GM21825 (cell line): ENCODE results near the gene NIPAL3.
A peak's percentile ranks its signal among the peaks of the same experiment; 100 is the strongest.
"Not testable (repeated sequence)": the region's sequence is repeated elsewhere in the genome, so short reads cannot be mapped to it uniquely, and the experiment has no call there.

ENCODE experiments used
- ATAC-seq: cut with Tn5 transposase; IDR thresholded peaks from one replicate; pipeline ENCODE4 v1.9.1; 2021; ENCODE audit warnings: mild to moderate bottlenecking, moderate library complexity; ENCODE audit not compliant: unreplicated experiment

Gene NIPAL3

GRCh38 chr1:24486331-24487065, 70.9 kb downstream of the NIPAL3 start:
- ATAC-seq, result no peak

DNA sequence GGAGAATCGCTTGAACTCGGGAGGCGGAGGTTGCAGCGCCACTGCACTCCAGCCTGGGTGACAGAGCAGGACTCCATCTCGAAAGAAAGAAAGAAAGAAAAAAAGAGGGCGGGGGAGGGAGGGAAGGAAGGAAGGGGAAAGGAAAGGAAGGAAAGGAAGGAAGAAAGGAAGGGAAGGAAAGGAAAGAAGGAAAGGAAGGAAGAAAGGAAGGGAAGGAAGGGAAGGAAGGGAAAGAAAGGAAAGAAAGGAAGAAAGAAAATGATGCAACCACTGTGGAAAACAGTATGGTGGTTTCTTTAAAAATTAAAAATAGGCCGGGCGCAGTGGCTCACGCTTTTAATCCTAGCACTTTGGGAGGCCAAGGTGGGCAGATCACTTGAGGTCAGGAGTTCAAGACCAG, 71.9 kb downstream of the NIPAL3 start:
- ATAC-seq, result no peak

DNA sequence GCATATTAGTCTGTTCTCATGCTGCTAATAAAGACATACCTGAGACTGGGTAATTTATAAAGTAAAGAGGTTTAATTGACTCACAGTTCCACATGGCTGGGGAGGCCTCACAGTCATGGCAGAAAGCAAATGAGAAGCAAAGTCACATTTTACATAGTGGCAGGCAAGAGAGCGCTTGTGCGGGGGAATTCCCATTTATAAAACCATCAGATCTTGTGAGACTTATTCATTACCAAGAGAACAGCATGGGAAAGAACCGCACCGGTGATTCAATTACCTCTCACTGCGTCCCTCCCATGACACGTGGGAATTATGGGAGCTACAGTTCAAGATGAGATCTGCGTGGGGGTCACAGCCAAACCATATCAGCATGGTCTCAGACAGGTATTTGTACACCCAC, 72.6 kb downstream of the NIPAL3 start:
- not testable (repeated sequence) for ATAC-seq

DNA sequence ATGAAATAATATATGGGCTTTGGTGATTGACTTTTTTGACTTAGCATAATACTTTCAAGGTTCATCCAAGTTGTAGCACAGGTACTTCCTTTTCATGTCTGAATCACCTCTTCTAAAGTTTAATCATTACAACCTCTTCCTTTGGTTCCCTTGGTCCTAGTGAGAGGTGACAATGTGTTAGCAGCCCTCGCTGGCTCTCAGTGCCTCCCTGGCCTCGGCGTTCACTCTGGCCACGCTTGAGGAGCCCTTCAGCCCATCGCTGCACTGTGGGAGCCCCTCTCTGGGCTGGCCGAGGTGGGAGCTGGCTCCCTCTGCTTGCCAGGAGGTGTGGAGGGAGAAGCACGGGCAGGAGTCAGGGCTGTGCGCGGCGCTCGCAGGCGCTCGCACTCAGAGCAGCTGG, 74.1 kb downstream of the NIPAL3 start:
- no peak for ATAC-seq

DNA sequence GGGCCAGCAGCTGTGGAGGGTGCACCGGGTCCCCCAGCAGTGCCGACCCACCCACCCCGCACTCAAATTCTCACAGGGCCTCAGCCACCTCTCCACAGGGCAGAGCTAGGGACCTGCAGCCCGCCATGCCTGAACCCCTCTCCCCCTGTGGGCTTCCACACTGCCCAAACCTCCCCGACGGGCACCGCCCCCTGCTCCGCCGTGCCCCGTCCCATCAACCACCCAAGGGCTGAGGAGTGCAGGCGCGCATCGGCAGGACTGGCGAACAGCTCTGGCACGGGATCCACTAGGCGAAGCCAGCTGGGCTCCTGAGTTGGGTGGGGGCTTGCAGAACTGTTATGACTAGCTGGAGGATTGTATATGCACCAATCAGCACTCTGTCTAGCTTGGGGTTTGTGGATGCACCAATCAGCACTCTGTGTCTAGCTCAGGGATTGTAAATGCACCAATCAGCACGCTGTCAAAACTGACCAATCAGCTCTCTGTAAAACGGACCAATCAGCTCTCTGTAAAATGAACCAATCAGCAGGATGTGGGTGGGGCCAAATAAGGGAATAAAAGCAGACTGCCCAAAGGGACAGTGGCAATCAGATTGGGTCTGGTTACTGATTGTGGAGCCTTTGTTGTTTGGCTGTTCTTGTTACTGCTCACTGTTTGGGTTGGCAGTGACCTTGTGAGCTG, 74.6 kb downstream of the NIPAL3 start:
- ATAC-seq, result no peak

DNA sequence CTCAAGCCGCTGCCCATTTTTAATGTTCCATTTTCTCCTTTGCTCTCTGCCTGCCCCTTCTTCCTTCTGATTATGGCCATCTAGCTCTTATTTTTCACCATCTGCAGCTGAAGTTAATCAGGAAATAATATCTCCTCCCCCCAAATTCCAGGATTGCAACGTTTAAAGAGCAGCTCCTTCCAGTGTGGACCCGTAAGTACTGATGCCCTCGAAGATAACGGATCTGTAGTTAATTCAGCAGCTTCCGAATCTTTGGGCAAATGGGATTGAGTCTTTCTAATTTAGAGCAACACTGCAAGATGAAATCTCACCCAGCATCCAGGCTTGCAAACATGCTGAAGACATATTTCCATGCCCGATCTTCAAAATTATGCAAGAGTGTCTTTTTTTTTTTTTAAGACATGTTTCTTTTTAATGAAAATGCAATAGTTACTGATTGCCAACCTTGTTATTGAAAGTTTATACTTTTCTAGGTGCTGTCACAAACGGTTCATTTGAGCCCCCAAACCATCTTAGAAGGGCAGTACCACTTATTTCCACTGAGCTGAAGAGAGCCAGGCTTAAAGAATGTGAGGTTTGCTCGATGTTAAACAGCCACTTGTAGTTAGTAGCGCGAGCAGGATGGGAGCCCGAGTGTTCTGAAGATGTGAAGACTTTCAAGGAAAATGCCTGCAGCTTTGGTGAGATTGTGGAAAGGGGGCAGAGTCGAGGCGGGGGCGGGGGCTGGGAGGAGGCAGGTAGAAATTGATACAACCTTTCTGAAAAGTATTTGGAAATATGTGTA, 76.2 kb downstream of the NIPAL3 start:
- ATAC-seq, result no peak

- not testable (repeated sequence) for ATAC-seq
Measured at GRCh38 chr1:24492935-24493334, 77.3 kb downstream of the NIPAL3 start.

DNA sequence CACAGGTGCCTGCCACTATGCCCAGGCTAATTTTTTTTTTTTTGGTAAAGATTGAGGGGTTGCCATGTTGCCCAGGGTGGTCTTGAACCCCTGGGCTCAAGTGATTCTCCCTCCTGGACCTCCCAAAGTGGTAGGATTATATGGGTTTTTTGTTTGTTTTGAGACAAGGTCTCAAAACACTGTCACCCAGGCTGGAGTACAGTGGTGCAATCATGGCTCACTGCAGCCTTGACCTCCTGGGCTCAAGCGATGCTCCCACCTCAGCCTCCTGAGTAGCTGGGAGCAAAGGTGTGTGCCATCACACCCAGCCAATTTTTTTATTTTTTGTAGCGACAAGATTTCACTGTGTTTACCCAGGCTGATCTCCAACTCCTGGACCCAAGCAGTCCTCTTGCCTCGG, 78.2 kb downstream of the NIPAL3 start:
- ATAC-seq, result no peak

- ATAC-seq, result no peak
Measured at GRCh38 chr1:24498589-24498988, 83.0 kb downstream of the NIPAL3 start.

DNA sequence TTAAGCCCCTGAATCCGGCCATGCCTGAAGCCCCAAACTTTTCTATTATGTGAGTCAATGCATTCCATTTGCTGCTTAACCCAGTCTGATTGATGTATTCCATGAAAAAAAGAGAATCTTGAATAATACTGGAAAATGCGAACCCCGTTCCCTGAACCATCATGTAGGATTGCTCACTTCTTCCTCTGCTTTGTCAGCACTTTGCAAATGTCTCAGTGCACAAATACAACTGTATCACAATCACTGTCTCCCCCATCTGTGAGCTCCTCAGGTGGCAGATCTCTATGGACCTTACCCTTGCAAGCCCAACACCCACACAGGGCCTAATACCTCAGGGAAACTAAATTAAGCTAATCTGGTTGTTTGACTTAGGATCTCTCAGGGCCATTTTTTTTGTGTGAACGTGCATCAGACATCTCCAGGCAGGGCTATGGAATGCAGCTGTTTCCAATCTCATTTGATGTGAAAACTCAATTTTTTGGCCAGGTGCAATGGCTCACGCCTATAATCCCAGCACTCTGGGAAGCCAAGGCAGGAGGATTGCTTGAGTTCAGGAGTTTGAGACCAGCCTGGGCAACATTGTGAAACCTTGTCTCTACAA, 84.9 kb downstream of the NIPAL3 start:
- no peak for ATAC-seq

- no peak for ATAC-seq
Measured at GRCh38 chr1:24501371-24502064, 85.9 kb downstream of the NIPAL3 start.

GRCh38 chr1:24502065-24502708, 86.6 kb downstream of the NIPAL3 start:
- ATAC-seq, result no peak

- peak; percentile 81 for ATAC-seq
Measured at GRCh38 chr1:24502709-24503058, 87.1 kb downstream of the NIPAL3 start, which contains the start of gene RCAN3. RCAN3 (plus strand) TSS chr1:24502836; CDS start chr1:24514373, 11,537 bp downstream.

DNA sequence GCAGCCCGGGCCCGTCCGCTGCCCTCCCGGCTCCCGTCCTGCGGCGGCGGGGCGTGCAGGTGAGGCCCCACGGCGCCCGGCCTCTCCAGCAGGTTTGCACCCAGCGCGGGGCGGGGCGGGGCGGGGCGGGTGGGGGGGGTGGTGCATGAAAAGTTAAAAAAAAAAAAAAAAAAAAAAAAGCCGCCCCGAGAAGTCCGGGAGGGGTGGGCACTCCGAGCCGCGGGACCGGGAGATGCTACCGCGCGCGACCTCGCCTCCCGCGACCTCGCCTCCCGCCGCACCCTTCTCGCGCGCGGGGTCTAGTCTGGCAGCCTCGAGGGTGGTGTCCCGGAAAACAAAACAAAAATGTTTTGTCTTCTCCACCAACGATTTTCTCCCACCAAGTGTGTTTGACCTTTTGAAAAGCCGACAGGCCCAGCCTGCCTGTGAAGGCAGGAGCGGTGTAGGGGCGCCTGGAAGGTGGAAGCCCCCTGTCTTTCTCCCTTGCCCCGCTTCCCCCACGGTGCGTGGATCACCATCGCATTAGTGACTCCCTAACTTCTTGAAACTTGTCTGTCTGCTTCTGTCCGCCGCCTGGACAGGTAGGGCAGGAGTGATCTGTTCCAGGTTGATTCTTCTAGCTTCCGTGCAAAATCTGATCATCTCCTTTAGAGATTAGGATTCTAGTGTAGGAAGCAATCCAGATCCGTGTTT, 87.6 kb downstream of the NIPAL3 start:
- ATAC-seq, result no peak

DNA sequence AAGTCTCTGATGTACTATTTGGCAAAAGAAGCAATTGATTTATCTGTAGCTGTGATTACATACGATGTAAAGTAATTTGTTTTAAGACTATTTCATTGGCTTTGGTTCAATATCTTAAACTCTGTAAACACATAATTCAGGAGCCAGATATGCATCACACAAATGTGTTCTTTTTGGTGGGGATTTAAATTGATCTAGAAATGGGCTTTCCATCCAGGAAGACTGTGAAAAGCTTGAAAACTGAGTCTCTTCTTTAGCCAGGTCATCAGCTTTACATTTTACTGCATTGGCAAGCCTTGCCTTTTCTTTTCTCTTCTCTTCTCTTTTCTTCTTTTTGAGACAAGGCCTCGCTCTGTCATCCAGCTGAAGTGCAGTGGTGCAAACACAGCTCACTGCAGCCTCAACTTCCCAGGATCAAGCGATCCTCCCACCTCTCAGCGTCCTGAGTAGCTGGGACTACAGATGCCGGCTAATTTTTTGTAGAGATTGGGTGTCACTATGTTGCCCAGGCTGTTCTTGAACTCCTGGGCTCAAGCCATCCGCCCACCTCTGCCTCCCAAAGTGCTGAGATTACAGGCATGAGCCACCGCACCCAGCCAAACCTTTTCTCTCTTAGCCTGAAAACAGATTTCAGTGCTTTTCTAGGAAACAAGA, 88.4 kb downstream of the NIPAL3 start:
- ATAC-seq, result no peak

DNA sequence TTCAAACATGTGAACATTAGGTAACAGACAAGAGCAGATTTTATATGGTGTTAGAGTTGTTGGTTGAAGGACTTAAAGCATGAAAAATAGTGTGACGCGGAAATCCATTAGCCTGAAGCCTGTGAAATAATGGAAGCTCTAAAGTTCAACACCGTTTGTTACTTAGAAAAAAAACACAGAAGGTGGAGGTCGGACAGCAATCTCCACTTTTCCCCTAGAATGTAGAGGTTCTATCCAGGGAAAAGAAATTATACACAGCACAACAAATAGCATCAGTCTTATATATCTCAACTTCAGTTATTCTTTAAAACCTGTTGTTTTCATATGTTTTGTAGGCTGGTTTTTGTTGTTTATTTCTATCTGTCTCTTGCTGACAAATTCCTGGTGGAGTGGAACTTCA, 89.0 kb downstream of the NIPAL3 start:
- no peak for ATAC-seq

DNA sequence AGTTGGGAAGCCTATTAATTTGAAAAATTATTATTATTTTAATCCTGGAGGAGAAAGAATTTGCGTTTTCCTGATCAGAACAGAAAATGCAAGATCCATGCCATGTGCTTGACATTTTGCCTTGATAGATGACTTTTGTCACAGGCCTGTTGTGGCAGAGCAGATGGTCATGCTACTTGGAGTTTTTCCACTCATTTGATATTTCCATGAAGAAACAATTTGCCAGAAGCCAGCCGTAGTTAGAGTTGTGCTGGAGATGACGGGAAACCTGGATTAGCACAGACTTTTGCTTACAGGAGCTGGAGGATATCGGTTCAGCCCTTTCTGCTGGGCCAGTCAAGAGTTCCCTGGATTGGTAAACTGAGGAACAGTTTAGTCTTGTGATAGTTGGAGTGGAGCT, 90.2 kb downstream of the NIPAL3 start:
- ATAC-seq, result no peak

DNA sequence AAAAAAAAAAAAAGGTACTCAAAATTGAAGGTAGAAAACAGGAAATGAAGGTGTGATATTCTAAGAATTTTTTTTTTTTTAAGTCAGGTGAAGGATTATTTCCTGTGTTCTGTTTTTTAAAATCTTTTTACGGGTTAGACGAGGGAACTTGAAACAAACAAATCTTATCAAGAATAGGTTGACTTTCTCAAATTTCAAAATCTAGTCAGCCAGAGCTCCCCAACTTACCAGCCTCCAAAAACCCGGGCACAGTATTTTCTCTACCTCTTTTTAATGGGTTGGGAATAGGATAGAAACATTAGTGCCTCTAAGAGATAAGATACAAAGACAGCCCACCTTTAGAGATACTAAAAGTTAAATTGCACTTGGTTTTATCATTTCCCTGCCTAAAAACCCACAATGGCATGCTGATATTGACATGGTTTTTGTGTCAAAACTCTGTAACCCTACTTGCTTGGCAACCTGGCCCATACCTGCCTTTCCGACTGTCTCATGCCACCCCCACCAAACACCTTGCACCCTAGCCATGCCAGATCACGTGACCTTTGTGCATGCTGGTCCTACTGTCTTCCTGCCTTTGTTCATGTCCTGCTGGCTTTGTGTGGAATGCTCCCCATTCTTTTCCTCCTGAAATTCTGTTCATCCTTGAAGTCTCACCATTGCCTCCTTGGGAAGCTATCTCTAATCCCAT, 91.2 kb downstream of the NIPAL3 start:
- ATAC-seq, result no peak

DNA sequence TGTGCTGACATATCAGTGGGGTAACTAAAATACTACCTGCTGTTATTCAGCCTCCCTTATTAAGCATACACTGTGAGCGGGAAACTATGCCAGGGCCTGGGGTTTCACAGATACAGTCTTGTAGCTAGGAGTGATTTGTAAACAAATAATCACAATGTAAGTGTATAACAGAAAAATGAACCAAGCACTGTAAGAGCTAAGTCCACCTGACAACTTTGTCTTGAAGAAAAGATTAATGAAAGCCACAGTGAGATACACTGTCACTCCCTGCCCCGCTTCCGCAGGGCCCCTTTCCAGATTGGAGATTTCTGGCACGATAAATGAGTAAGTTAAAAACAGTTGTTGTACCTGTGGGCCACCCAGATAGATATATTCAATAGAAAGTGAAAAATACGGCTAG, 91.8 kb downstream of the NIPAL3 start:
- no peak for ATAC-seq
